Measurements from ENCODE around the gene DDX27. TPM values are rescaled to one million over a fixed set of nuclear protein-coding genes. Genes with fewer than 3 reads are reported as not detected.

DDX27 gene
- total RNA-seq, 4 donors from 2014 or later: 21.4 to 28.8 (median 23.4) TPM

GRCh38 chr20:49230021-49230420 is 10.8 kb downstream of the DDX27 start:
- no peak for TF ChIP-seq CTCF (IDR thresholded peaks at IDR 0.05; ENCODE audit: low read depth)

GRCh38 chr20:49230561-49231133 is 11.4 kb downstream of the DDX27 start:
- TF ChIP-seq CTCF (IDR thresholded peaks at IDR 0.05; ENCODE audit: low read depth): no peak

GRCh38 chr20:49231471-49231870 is 12.3 kb downstream of the DDX27 start:
- TF ChIP-seq CTCF (IDR thresholded peaks at IDR 0.05; ENCODE audit: low read depth): no peak

- TF ChIP-seq CTCF (IDR thresholded peaks at IDR 0.05; ENCODE audit: low read depth): no peak
These were observed 14.0 kb downstream of the DDX27 start for GRCh38 chr20:49233226-49233625.

GRCh38 chr20:49234831-49235230 is 15.6 kb downstream of the DDX27 start:
- no peak for TF ChIP-seq CTCF (IDR thresholded peaks at IDR 0.05; ENCODE audit: low read depth)

GRCh38 chr20:49236301-49236700 is 17.1 kb downstream of the DDX27 start:
- no peak for TF ChIP-seq CTCF (IDR thresholded peaks at IDR 0.05; ENCODE audit: low read depth)

GRCh38 chr20:49237531-49237930 is 18.3 kb downstream of the DDX27 start:
- no peak for TF ChIP-seq CTCF (IDR thresholded peaks at IDR 0.05; ENCODE audit: low read depth)

Data from subcutaneous adipose tissue (tissue), 4 donors.